ENCODE measurements around the gene RINT1. TPM values are rescaled to one million over a fixed set of nuclear protein-coding genes. Genes with fewer than 3 reads are reported as not detected.

Gene RINT1
- total RNA-seq, 1 donor from 2014 or later: 21.1 TPM

DNA sequence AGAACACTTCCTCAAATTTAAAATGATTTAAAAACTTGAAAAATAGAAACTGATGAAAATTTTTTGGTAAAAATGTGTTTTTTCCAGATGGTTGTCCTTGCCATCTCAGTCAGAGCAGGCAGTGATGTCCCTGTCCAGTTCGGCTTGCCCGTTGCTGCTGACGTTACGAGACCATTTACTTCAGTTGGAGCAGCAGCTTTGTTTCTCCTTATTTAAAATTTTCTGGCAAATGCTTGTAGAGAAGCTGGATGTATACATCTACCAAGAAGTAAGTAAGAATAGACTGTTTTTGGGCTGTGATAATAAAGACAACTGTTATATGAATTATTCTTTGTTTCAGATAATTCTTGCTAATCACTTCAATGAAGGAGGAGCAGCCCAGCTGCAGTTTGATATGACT lies 33.2 kb downstream of the RINT1 start:
- Mint-ChIP-seq H3K9me3 (no peaks in the 10 kb centered on the region), H3K36me3 (peaks cover 15% of the 10 kb centered on the region), H3K4me1 (ENCODE audit: unreplicated experiment) (no peaks in the 10 kb centered on the region), H3K27ac (no peak overlapping the region), H3K27me3 (no peaks in the 10 kb centered on the region), H3K4me3 (no peak overlapping the region)
- DNase-seq (ENCODE audit: extremely low spot score, unreplicated experiment): no peak
- TF ChIP-seq, protein P1, sequence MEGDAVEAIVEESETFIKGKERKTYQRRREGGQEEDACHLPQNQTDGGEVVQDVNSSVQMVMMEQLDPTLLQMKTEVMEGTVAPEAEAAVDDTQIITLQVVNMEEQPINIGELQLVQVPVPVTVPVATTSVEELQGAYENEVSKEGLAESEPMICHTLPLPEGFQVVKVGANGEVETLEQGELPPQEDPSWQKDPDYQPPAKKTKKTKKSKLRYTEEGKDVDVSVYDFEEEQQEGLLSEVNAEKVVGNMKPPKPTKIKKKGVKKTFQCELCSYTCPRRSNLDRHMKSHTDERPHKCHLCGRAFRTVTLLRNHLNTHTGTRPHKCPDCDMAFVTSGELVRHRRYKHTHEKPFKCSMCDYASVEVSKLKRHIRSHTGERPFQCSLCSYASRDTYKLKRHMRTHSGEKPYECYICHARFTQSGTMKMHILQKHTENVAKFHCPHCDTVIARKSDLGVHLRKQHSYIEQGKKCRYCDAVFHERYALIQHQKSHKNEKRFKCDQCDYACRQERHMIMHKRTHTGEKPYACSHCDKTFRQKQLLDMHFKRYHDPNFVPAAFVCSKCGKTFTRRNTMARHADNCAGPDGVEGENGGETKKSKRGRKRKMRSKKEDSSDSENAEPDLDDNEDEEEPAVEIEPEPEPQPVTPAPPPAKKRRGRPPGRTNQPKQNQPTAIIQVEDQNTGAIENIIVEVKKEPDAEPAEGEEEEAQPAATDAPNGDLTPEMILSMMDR (conservative IDR thresholded peaks at IDR 0.05): no peak

GRCh38 chr7:105567024-105567423 lies 35.0 kb downstream of the RINT1 start:
- H3K27me3 Mint-ChIP-seq: no peaks in the 10 kb centered on the region
- TF ChIP-seq, protein P1 (conservative IDR thresholded peaks at IDR 0.05): no peak
- H3K36me3 Mint-ChIP-seq: peaks cover 14% of the 10 kb centered on the region
- H3K9me3 Mint-ChIP-seq: no peaks in the 10 kb centered on the region
- no peak overlapping the region for H3K4me3 Mint-ChIP-seq
- DNase-seq (ENCODE audit: extremely low spot score, unreplicated experiment): no peak
- no peak overlapping the region for H3K27ac Mint-ChIP-seq
- no peaks in the 10 kb centered on the region for H3K4me1 Mint-ChIP-seq (ENCODE audit: unreplicated experiment)

DNA sequence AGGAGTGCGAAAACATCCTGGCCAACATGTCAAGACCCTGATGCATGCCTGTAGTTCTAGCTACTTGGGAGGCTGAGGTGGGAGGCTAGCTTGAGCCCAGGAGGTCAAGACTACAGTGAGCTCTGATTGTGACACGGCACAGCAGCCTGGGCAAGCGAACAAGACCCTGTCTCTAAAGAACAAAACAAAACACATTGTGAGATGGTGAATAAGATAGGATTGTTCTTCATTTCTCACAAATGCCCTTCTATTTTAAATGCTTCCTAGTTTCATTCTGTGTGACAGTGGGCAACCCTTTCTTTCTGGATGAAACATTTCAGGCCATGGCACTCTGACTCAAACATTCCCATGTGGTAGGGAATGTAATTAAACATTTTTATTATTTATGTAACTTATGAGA lies 35.8 kb downstream of the RINT1 start:
- no peaks in the 10 kb centered on the region for H3K9me3 Mint-ChIP-seq
- DNase-seq (ENCODE audit: extremely low spot score, unreplicated experiment): no peak
- peaks cover 12% of the 10 kb centered on the region for H3K36me3 Mint-ChIP-seq
- H3K4me1 Mint-ChIP-seq (ENCODE audit: unreplicated experiment): no peaks in the 10 kb centered on the region
- H3K4me3 Mint-ChIP-seq: no peak overlapping the region
- TF ChIP-seq, protein P1 (conservative IDR thresholded peaks at IDR 0.05): no peak
- H3K27ac Mint-ChIP-seq: no peak overlapping the region
- H3K27me3 Mint-ChIP-seq: no peaks in the 10 kb centered on the region

GRCh38 chr7:105571891-105572290 lies 39.9 kb downstream of the RINT1 start:
- H3K27me3 Mint-ChIP-seq: no peaks in the 10 kb centered on the region
- no peak overlapping the region for H3K4me3 Mint-ChIP-seq
- DNase-seq (ENCODE audit: extremely low spot score, unreplicated experiment): no peak
- peaks cover 6% of the 10 kb centered on the region for H3K36me3 Mint-ChIP-seq
- no peak overlapping the region for H3K27ac Mint-ChIP-seq
- no peaks in the 10 kb centered on the region for H3K9me3 Mint-ChIP-seq
- no peaks in the 10 kb centered on the region for H3K4me1 Mint-ChIP-seq (ENCODE audit: unreplicated experiment)
- TF ChIP-seq, protein P1 (conservative IDR thresholded peaks at IDR 0.05): no peak

DNA sequence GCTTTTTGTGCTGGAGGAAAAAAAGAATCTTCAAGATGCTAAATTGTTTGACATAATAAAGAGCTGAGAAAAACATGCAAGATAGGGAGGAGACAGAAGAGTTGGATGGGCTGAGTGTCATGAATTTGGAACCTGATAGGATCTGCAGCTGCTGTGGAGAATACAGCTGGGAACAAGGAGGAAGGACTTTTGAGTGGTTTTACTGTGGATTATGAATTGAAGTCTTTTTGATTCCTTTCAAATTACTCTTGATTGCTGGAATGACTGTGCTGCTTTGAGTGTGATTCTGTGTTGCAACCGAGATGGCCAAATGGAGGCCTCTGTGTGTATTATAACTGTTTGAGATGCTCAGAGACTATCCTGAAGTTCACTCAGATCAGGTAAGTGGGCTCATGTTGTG lies 45.2 kb downstream of the RINT1 start:
- H3K36me3 Mint-ChIP-seq: no peaks in the 10 kb centered on the region
- H3K4me1 Mint-ChIP-seq (ENCODE audit: unreplicated experiment): peaks cover 12% of the 10 kb centered on the region
- TF ChIP-seq, protein P1 (conservative IDR thresholded peaks at IDR 0.05): no peak
- no peaks in the 10 kb centered on the region for H3K9me3 Mint-ChIP-seq
- DNase-seq (ENCODE audit: extremely low spot score, unreplicated experiment): no peak
- no peaks in the 10 kb centered on the region for H3K27me3 Mint-ChIP-seq
- no peak overlapping the region for H3K27ac Mint-ChIP-seq
- H3K4me3 Mint-ChIP-seq: no peak overlapping the region

DNA sequence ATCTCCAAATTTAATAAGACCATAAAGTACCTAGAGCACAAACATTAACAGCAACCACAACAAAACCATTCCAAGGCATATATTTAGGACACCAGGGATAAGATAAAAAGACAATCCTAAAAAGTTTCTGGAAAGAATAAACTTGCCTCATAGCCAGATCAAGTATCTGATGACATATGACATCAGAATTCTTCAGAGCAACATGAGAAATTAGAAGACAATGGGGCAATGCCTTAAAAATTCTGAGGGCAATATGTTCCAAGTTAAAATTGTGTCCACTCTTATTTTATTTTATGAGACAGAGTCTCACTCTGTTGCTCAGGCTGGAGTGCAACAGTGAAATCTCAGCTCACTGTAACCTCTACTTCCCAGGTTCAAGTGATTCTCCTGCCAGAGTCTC lies 46.5 kb downstream of the RINT1 start:
- TF ChIP-seq, protein P1 (conservative IDR thresholded peaks at IDR 0.05): no peak
- H3K36me3 Mint-ChIP-seq: no peaks in the 10 kb centered on the region
- H3K27me3 Mint-ChIP-seq: no peaks in the 10 kb centered on the region

More for the DNA sequence above, 46.5 kb downstream of the RINT1 start:
- Mint-ChIP-seq H3K9me3 (no peaks in the 10 kb centered on the region), H3K4me1 (ENCODE audit: unreplicated experiment) (peaks cover 15% of the 10 kb centered on the region), H3K27ac (no peak overlapping the region), H3K4me3 (no peak overlapping the region)
- no peak for DNase-seq (ENCODE audit: extremely low spot score, unreplicated experiment)

All from type B pancreatic cell (in vitro differentiated cells).